Stimulated activated CD8-positive, alpha-beta memory T cell treated with anti-CD3 and anti-CD28 coated beads, Interleukin-7, amount 100 ng/mL, for 4 hours (primary cell): ENCODE results near the gene ARL1.
"Not testable (repeated sequence)": the region's sequence is repeated elsewhere in the genome, so short reads cannot be mapped to it uniquely, and the experiment has no call there.

Source experiments
- DNase-seq, 2 donors: peaks; one replicate each; pipeline ENCODE4 v3.0.0-alpha.2; 2020; ENCODE audit warnings: low read depth in 2 of 2

The ARL1 gene

GRCh38 chr12:101407436-101408345 lies at the start of gene ARL1:
Gene ARL1, minus strand, starts transcription at chr12:101407772. Its CDS starts 127 bp downstream, at chr12:101407645.
- peak; percentile 68 to 76 for DNase-seq

DNA sequence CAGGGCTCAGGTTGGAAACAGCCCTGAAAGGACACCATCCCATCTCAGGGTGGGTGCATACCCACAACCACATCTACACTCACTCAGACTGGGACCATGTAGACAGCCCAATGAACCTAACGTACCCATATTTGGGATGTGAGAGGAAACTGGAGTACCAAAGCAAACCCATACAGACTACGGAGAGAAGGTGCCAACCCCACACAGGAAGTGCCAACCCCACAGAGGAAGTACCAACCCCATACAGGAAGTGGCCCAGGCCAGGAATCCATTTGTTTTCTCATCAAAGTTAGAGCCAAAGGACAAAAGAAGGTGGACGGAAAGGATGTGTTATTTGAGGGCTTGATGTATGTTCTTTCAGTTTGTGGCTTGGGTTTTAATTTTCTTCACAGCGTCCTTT lies 48.1 kb upstream of the ARL1 start:
- peak in 1 of 2 donors; percentile 0 for DNase-seq

DNA sequence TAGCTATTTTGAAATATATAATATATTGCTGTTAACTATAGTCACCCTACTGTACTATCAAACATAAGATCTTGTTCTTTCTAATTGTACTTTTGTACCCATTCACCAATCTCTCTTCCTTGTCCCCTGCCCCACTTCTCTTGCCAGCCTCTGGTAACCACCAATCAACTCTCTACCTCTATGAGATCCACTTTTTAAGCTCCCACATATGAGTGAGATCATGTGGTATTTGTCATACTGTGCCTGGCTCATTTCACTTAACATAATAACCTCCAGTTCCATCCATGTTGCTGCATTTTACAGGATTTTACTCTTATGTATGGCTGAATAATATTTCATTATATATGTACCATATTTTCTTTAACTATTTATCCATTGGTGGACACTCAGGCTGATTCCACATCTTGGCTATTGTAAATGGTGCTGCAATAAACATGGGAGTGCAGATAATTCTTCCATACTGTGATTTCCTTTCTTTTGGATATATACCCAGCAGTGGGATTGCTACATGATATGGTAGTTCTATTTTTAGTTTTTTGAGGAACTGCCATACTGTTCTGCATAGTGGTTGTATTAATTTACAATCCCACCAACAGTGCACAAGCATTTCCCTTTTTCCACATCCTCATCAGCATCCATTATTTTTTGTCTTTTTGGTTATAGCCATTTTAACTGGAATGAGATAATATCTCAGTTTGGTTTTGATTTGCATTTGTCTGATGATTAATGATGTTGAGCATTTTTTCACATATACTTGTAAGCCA lies 34.1 kb upstream of the ARL1 start:
- DNase-seq = no peak

GRCh38 chr12:101439236-101439635 lies 31.7 kb upstream of the ARL1 start:
- DNase-seq = no peak

GRCh38 chr12:101436136-101436535 lies 28.6 kb upstream of the ARL1 start:
- no peak for DNase-seq

DNA sequence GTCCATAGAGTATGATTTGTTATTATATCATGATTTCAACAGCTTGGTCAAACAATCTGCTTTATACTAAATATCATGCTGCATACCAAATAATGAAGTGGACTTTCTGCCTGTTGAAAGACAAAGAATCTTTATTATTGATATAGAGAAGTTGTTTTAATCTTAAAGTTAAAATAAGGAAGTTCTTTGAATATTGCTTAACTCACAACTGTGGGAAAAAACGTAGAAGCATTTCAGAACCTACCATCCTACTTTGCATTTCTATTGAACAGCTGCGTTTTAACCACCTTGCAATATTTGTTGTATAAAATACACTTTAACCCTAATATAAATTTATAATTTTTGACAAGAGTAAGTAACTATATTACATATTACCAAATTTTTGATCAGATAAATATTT lies 22.9 kb upstream of the ARL1 start:
- DNase-seq = no peak

- no peak for DNase-seq
Measured at GRCh38 chr12:101424620-101425019, 17.0 kb upstream of the ARL1 start.

DNA sequence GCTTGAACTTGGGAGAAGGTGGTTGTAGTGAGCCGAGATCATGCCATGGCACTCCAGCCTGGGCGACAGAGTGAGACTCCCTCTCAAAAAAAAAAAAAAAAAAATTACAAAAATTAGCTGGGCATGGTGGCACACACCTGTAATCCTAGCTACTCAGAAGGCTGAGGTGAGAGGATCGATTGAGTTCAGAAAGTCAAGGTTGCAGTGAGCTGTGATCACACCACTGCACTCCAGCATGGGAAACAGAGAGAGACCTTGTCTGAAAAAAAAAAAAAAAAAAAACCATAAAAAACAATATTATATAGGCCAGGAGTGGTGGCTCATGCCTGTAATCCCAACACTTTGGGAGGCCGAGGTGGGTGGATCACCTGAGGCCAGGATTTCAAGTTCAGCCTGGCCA lies 14.5 kb upstream of the ARL1 start:
- DNase-seq = not testable (repeated sequence)

GRCh38 chr12:101415228-101415627 lies 7.7 kb upstream of the ARL1 start:
- no peak for DNase-seq

- DNase-seq = no peak
Measured at GRCh38 chr12:101414533-101415119, 7.1 kb upstream of the ARL1 start.

- DNase-seq = not testable (repeated sequence)
Measured at GRCh38 chr12:101410169-101410568, 2.6 kb upstream of the ARL1 start.

DNA sequence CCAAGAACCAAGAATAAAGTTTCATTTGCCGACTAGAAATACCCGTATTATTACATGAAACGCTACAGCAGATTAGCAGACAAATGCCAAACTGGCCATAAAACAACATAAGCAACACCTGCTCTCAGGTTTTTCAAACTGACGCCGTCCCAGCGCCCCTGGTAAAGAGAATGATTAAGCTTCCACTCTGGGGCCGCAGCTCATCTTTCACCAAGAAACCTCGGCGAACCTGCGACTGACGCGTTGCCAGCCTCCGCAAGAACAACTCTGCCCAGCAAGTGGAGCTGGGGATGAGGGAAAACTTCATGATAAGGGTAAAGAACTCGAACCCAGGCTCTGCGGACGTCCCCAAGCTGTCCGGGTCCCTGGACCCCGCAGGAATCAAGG lies 530 bp downstream of the ARL1 start:
- no peak for DNase-seq

- not testable (repeated sequence) for DNase-seq
Measured at GRCh38 chr12:101391181-101391580, 16.4 kb downstream of the ARL1 start.

GRCh38 chr12:101379149-101379548 lies 28.4 kb downstream of the ARL1 start:
- no peak for DNase-seq

- DNase-seq = no peak
Measured at GRCh38 chr12:101375573-101375972, 32.0 kb downstream of the ARL1 start.

DNA sequence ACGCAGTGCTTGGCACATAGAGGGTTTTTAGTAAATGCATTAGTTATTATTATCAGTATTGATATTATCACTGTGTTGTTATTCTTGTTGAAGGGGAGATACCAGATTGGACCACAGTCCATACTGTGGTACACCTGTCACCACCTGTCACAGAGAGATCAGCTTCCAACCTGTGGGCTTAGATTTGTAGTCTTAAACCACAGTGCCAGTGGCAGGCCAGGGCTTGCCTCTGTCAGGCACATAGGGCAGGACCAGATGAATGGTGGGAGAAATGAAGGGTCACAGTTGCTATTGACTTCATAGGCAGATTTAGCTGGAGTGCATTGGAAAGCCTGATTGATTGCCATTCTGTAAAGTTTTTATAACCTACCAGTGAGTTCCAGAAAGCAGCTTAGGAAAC lies 35.1 kb downstream of the ARL1 start:
- no peak for DNase-seq

- DNase-seq = no peak
Measured at GRCh38 chr12:101368016-101368415, 39.6 kb downstream of the ARL1 start.

GRCh38 chr12:101361455-101361854 lies 46.1 kb downstream of the ARL1 start:
- DNase-seq = no peak

- no peak for DNase-seq
Measured at GRCh38 chr12:101356794-101357193, 50.8 kb downstream of the ARL1 start.

GRCh38 chr12:101351682-101352081 lies 55.9 kb downstream of the ARL1 start:
- no peak for DNase-seq

GRCh38 chr12:101343893-101344292 lies 63.7 kb downstream of the ARL1 start:
- DNase-seq = no peak
